Activated naive CD4-positive, alpha-beta T cell treated with anti-CD3 and anti-CD28 coated beads for 36 hours (primary cell): ENCODE measurements around the gene KCNQ1. TPM values are rescaled to one million over a fixed set of nuclear protein-coding genes. Genes with fewer than 3 reads are reported as not detected.

Experiments
- CTCF ChIA-PET: fragments of 350-600 bp; sonication (Branson Sonifier 250); formaldehyde crosslinking; loops from one replicate; lab custom pipeline; 2021; ENCODE audit warnings: antibody characterized with exemption; lab: Charles Lee
- DNase-seq: peaks from one replicate; pipeline ENCODE4 v3.0.0-alpha.2; 2020
- H3K27ac Mint-ChIP-seq: one replicate; pipeline ENCODE4 v1.8.0; 2021; ENCODE audit warnings: mild to moderate bottlenecking, mixed read lengths
- H3K27me3 Mint-ChIP-seq: one replicate; pipeline ENCODE4 v1.8.0; 2021; ENCODE audit warnings: low read depth, mixed read lengths
- H3K36me3 Mint-ChIP-seq: one replicate; pipeline ENCODE4 v1.8.0; 2021; ENCODE audit warnings: low read depth, mixed read lengths
- H3K4me1 Mint-ChIP-seq: one replicate; pipeline ENCODE4 v1.8.0; 2021; ENCODE audit warnings: low read depth, mixed read lengths
- H3K4me3 Mint-ChIP-seq: one replicate; pipeline ENCODE4 v1.8.0; 2021; ENCODE audit warnings: mild to moderate bottlenecking, moderate library complexity, mixed read lengths
- H3K9me3 Mint-ChIP-seq: one replicate; pipeline ENCODE4 v1.8.0; 2021; ENCODE audit warnings: mixed read lengths
- intact Hi-C: fragments of 100-400 bp; cut with micrococcal nuclease; formaldehyde crosslinking; loops from one replicate; pipeline ENCODE4 v1.15.1; 2023
- total RNA-seq, 2 experiments: library from RNA; stranded (reverse); gene quantifications; one replicate each; pipeline ENCODE4 v1.2.3, GENCODE V29; 2021

Gene KCNQ1
- total RNA-seq, 2 experiments from 2014 or later: 10.6 to 10.8 TPM

GRCh38 chr11:2569321-2569721 lies 124.5 kb downstream of the KCNQ1 start:
- H3K4me3 Mint-ChIP-seq: no peak overlapping the region
- no peaks in the 10 kb centered on the region for H3K4me1 Mint-ChIP-seq
- intact Hi-C loops: no loop called here
- no peak for DNase-seq
- no peaks in the 10 kb centered on the region for H3K36me3 Mint-ChIP-seq
- CTCF ChIA-PET: no interaction called here
- H3K27me3 Mint-ChIP-seq: no peaks in the 10 kb centered on the region
- no peaks in the 10 kb centered on the region for H3K9me3 Mint-ChIP-seq
- H3K27ac Mint-ChIP-seq: no peak overlapping the region

DNA sequence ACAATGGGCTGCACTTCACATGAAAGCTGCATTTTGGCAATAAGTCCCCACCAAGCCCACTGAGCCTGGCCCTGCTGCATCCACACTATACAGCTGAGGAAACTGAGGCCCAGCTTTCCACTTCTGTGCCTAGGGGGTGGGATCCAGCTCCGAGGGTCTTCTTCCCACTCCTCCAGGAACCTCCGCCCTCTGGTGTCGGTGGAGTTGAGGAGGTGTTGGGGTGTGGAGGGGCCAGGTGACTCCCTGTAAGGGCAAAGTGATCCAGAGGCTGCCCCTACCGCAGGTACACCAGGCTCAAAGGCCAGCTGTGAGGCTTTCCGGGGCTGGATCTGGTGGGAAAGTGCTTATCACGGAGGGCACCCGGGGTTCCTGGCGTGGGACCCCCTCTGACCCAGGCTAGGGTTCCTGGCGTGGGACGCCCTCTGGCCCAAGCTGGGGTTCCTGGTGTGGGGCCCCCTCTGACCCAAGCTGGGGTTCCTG lies 125.0 kb downstream of the KCNQ1 start:
- Mint-ChIP-seq H3K9me3 (no peaks in the 10 kb centered on the region), H3K36me3 (no peaks in the 10 kb centered on the region), H3K27ac (no peak overlapping the region), H3K4me1 (no peaks in the 10 kb centered on the region), H3K4me3 (no peak overlapping the region), H3K27me3 (no peaks in the 10 kb centered on the region)
- no peak for DNase-seq
- intact Hi-C loops: no loop called here
- CTCF ChIA-PET: no interaction called here

DNA sequence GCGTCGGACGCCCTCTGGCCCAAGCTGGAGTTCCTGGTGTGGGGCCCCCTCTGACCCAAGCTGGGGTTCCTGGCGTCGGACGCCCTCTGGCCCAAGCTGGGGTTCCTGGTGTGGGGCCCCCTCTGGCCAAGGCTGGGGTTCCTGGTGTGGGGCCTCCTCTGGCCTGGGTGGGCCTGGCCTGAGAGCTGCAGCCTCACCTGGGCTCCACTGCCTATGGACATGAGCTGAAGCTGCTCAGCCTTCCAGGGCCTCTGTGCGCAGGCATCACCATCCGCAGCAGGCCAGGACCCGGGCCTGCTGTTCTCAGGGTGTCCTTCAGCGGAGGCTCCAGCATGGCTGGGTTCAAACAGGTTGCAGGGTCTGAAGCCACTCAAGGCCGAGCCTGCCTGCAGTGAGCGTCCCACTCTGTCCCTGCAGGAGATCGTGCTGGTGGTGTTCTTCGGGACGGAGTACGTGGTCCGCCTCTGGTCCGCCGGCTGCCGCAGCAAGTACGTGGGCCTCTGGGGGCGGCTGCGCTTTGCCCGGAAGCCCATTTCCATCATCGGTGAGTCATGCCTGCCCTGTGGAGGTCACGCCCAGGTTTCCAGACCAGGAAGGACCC lies 125.5 kb downstream of the KCNQ1 start:
- no peak overlapping the region for H3K4me3 Mint-ChIP-seq
- no peak overlapping the region for H3K27ac Mint-ChIP-seq
- intact Hi-C loops: no loop called here
- H3K4me1 Mint-ChIP-seq: no peaks in the 10 kb centered on the region
- no peaks in the 10 kb centered on the region for H3K36me3 Mint-ChIP-seq
- no peaks in the 10 kb centered on the region for H3K27me3 Mint-ChIP-seq
- no peak for DNase-seq
- H3K9me3 Mint-ChIP-seq: no peaks in the 10 kb centered on the region
- CTCF ChIA-PET: no interaction called here

GRCh38 chr11:2570841-2571597 lies 126.2 kb downstream of the KCNQ1 start:
- H3K27me3 Mint-ChIP-seq: no peaks in the 10 kb centered on the region
- CTCF ChIA-PET: no interaction called here
- intact Hi-C loops: no loop called here
- no peak overlapping the region for H3K4me3 Mint-ChIP-seq
- H3K9me3 Mint-ChIP-seq: no peaks in the 10 kb centered on the region
- H3K4me1 Mint-ChIP-seq: no peaks in the 10 kb centered on the region
- DNase-seq: no peak
- H3K27ac Mint-ChIP-seq: no peak overlapping the region
- no peaks in the 10 kb centered on the region for H3K36me3 Mint-ChIP-seq

DNA sequence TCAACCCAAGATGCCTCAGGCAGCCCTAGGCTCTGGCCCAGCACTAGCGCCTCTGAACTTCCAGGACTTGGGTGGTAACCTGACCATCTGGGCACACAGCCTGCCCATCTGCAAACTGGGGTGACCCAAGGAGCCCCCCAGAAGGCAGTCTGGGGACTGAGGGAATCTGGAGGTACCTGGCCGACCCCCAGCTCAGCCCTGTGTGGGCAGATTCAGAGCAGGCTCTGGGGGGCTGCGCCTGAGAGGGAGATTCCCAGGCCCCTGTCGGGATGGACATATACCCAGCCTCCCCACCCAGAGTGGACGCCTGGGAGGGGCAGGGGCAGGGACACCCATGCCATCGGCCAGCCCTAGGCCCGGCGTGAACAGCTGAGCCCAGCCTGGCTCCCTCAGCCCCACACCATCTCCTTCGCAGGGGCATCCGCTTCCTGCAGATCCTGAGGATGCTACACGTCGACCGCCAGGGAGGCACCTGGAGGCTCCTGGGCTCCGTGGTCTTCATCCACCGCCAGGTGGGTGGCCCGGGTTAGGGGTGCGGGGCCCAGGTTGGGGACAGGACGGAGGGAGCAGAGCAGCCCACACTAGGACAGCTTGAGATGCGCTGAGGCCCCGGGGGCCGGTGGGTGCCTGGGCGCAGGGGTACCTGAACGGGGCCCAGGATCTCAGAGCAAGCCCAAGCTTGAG lies 126.9 kb downstream of the KCNQ1 start:
- no peaks in the 10 kb centered on the region for H3K36me3 Mint-ChIP-seq
- intact Hi-C loops: no loop called here
- H3K27ac Mint-ChIP-seq: no peak overlapping the region
- H3K4me1 Mint-ChIP-seq: no peaks in the 10 kb centered on the region
- no peak overlapping the region for H3K4me3 Mint-ChIP-seq
- CTCF ChIA-PET: no interaction called here
- no peak for DNase-seq
- no peaks in the 10 kb centered on the region for H3K27me3 Mint-ChIP-seq
- H3K9me3 Mint-ChIP-seq: no peaks in the 10 kb centered on the region

DNA sequence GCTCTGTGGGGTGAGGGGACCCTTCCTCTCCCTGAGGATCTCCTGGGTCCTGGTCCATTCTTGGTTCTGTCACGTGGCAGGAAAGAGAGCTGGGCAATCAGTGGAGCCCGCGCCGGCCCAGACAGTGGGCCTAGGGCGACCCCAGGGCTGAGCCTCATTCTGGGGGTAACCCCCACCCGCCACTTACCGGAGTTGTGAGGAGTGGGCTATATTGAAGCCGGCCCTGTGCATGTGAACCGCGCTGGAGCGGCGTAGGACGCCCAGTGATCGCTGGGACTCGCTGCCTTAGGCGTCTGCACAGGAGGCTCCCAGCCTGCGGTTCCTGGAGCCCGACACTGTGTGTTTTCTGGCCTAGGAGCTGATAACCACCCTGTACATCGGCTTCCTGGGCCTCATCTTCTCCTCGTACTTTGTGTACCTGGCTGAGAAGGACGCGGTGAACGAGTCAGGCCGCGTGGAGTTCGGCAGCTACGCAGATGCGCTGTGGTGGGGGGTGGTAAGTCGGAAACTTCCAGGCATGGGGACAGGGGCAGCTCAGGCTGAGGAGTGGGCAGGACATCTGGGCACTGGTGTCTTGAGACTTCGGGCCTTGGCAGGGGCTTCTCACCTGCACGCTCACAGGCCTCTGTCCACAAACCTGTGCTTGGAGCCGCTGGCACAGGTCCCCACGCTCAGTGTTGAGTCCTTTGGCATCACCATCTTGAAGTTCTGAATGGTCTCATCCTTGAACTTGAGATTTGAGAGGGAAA lies 127.9 kb downstream of the KCNQ1 start:
- no peak overlapping the region for H3K27ac Mint-ChIP-seq
- DNase-seq: no peak
- no peaks in the 10 kb centered on the region for H3K4me1 Mint-ChIP-seq
- H3K9me3 Mint-ChIP-seq: no peaks in the 10 kb centered on the region
- intact Hi-C loops: no loop called here
- CTCF ChIA-PET: no interaction called here
- no peak overlapping the region for H3K4me3 Mint-ChIP-seq
- H3K36me3 Mint-ChIP-seq: no peaks in the 10 kb centered on the region
- no peaks in the 10 kb centered on the region for H3K27me3 Mint-ChIP-seq

DNA sequence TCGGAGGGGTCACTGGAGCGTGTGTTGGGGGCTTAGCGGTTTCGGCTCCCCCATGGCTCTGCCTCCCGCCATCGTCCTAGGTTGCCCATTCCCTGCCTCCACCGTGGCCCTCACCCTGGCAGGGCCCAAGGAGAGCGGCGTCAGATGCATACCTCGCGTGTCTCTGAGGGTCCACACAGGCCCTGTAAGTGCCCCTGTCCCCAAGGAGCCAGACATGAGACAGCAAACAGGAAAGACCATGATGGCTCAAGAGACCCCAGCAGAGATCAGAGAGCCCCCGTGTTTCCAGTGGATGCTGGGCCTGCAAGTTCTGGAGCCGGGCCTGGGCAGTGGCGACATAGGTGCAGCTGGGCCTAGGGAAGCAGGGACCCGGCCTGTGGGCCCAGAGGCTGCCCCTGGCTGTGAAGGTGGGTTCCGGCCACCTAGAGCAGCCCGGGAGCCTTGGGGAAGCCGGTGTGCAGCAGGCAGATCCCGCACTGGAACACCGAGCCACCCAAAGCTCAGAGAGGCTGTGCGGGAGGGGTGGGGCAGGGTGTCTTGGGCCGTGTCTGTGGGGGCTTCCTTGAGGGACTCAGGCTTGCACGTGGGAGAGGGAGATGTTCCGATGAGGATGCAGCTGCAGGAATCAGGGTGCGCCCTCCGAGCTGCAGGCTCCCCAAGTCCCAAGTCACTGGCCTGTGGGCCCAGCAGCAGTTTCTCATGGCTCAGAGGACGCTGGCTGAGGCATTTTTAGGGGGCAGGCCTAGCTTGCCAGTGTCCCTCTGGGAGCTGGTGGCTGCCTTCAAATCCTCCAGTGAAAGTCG lies 128.6 kb downstream of the KCNQ1 start:
- Mint-ChIP-seq H3K27ac (no peak overlapping the region), H3K27me3 (no peaks in the 10 kb centered on the region), H3K4me1 (no peaks in the 10 kb centered on the region), H3K36me3 (no peaks in the 10 kb centered on the region), H3K4me3 (no peak overlapping the region), H3K9me3 (no peaks in the 10 kb centered on the region)
- intact Hi-C loops: no loop called here
- peak; percentile 3 for DNase-seq
- CTCF ChIA-PET: no interaction called here

DNA sequence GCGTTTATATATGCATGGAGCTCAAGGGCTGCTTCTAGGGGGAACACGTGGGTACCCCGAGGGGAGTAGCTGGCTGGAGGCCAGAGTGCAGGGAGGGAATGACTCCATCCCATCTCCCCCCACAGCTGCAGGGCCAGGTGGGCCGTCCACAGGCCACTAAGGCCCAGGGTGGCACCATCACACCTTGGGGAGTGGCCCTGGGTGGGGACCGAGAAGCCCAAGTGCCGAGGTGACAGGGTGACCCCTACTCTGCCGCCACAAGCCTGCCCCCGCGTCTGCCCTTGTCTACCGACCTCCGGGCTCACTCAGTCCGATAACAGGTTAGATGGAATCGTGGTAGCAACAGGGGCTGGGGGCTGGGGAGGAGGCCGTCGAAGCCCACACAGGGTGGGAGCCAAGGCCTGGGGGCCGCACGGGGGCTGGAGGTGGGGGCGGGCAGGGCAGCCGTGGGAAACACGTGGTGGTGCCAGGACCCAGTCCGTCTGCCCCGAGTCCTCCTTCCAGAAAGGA lies 129.3 kb downstream of the KCNQ1 start:
- Mint-ChIP-seq H3K4me1 (no peaks in the 10 kb centered on the region), H3K27me3 (no peaks in the 10 kb centered on the region), H3K4me3 (no peak overlapping the region), H3K36me3 (no peaks in the 10 kb centered on the region), H3K27ac (no peak overlapping the region), H3K9me3 (no peaks in the 10 kb centered on the region)
- no peak for DNase-seq
- CTCF ChIA-PET: no interaction called here
- intact Hi-C loops: no loop called here

DNA sequence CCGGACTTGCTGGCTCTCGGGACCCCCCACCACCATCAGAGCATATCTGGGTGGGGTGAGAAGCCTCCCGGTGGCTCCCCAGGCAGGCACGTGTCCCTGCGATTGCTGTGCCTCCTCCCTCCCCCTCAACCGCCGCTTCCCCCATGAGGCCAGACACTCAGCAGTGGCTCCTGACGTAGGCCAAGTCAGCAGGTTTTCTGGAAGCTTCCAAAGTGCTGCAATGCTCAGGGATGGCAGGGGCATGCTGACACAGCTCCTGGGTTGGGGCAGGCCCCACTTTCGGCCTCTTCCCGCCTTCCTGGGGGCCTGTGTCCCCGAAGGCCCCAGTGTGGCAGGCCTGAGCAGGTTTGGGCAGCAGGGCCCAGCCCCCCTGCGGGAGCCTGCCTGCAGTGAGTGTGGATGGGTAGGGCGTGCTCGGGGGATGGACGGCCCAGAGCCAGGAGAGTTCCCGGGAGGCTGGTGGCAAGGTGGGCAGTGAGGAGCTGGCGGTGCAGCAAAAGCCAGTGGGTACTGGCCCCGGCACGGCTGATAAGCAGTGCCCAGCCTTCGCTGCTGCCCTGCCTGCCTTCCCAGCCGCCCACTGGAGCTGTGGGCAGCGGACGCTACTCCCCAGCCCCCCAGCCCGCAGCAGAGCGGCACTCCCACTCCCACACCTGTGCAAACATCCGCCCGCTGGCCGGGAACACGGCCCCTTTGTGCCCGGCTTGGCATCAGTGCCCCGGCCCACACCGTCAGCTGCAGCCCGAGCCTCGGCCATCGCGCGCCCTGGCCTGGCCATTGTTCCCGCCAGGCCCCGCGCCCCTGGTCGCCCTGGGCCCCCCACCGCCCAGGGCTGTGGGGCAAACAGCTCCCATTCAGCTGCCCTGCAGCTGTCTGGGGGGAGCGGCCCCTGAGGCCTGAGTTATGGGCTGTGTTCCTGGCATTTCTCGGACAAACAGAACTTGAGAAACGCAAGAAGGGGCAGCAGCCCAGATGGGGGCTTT lies 130.0 kb downstream of the KCNQ1 start:
- Mint-ChIP-seq H3K36me3 (no peaks in the 10 kb centered on the region), H3K9me3 (no peaks in the 10 kb centered on the region), H3K27me3 (no peaks in the 10 kb centered on the region), H3K4me3 (no peak overlapping the region), H3K27ac (no peak overlapping the region), H3K4me1 (no peaks in the 10 kb centered on the region)
- intact Hi-C loops: no loop called here
- CTCF ChIA-PET: no interaction called here
- no peak for DNase-seq

- Mint-ChIP-seq H3K4me3 (no peak overlapping the region), H3K4me1 (no peaks in the 10 kb centered on the region), H3K27ac (no peak overlapping the region), H3K36me3 (no peaks in the 10 kb centered on the region), H3K27me3 (no peaks in the 10 kb centered on the region), H3K9me3 (no peaks in the 10 kb centered on the region)
- CTCF ChIA-PET: no interaction called here
- peak; percentile 2 for DNase-seq
- intact Hi-C loops: no loop called here
Observed at GRCh38 chr11:2575591-2576051, 130.8 kb downstream of the KCNQ1 start.

- H3K4me3 Mint-ChIP-seq: no peak overlapping the region
Observed at GRCh38 chr11:2576111-2576510, 131.3 kb downstream of the KCNQ1 start.

More at GRCh38 chr11:2576111-2576510, 131.3 kb downstream of the KCNQ1 start:
- Mint-ChIP-seq H3K27me3 (no peaks in the 10 kb centered on the region), H3K4me1 (no peaks in the 10 kb centered on the region), H3K36me3 (no peaks in the 10 kb centered on the region), H3K27ac (no peak overlapping the region), H3K9me3 (no peaks in the 10 kb centered on the region)
- peak; percentile 3 for DNase-seq
- intact Hi-C loops: no loop called here
- CTCF ChIA-PET: no interaction called here
